Measurements from ENCODE around the gene MFGE8.

GRCh38 chr15:88902221-88902835 lies 10.9 kb downstream of the MFGE8 start:
- TF ChIP-seq CTCF (IDR thresholded peaks at IDR 0.05) = no peak
- no peak for TF ChIP-seq POLR2AphosphoS5 (IDR thresholded peaks at IDR 0.05)

Data from transverse colon (tissue), 4 donors.